GM10248 (cell line): ENCODE measurements around the gene USF1.
A peak's percentile ranks its signal among the peaks of the same experiment; 100 is the strongest.
"Not testable (repeated sequence)": the region's sequence is repeated elsewhere in the genome, so short reads cannot be mapped to it uniquely, and the experiment has no call there.

ENCODE experiments used
- CTCF ChIA-PET: fragments of 300-600 bp; sonication (Branson Sonifier 250); formaldehyde crosslinking; extraction: SDS; loops from one replicate; lab custom pipeline; 2021; ENCODE audit warnings: antibody characterized with exemption; lab: Yijun Ruan, JAX
- POLR2A ChIA-PET: fragments of 350-650 bp; sonication (Branson Sonifier 250); formaldehyde crosslinking; extraction: SDS; loops from one replicate; lab custom pipeline; 2020; ENCODE audit warnings: antibody characterized with exemption; lab: Yijun Ruan, JAX
- DNase-seq: peaks from one replicate; pipeline ENCODE4 v3.0.0; 2012; ENCODE audit errors: extremely low spot score
- TF ChIP-seq, protein P1 (sequence below): IDR thresholded peaks from 2 replicates; pipeline ENCODE4 v1.5.1; 2012; ENCODE audit warnings: mild to moderate bottlenecking, low read depth; ENCODE audit errors: extremely low read depth, missing control alignments, control extremely low read depth

The USF1 gene

DNA sequence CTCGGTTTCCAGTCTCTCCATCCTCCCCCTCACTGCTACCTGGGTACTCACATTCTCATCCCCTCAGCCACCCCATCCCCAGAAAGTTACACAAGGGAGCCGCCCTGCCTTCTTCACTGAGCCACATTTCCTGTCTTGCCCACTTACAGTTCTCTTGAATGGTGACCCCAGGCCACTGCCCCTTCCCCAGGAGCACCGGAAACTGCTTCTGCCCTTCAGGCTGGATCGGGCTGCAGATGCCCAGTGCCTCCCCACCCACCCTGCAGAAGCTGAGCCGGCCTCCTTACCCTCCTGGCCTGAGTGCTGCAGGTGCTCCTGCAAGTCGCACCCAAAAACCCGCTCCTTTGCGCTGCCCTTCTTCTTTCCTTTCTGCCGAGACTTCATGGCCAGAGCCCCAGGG, 23.5 kb upstream of the USF1 start:
- DNase-seq = no peak
- ChIA-PET POLR2A (interaction anchor here (1.0 to 1.8 kb wide), 5 partner anchors 22 to 97 kb away, joined by 3 to 5 read pairs (median 4); partner anchors contain the start of genes NIT1, PFDN2, PPOX and USF1), CTCF (interaction anchor here (0.8 to 10.8 kb wide), 14 partner anchors 8 to 293 kb away, joined by 3 to 137 read pairs (median 6); partner anchors contain the start of genes KLHDC9, NECTIN4, NIT1 and PFDN2)
- TF ChIP-seq, protein P1, sequence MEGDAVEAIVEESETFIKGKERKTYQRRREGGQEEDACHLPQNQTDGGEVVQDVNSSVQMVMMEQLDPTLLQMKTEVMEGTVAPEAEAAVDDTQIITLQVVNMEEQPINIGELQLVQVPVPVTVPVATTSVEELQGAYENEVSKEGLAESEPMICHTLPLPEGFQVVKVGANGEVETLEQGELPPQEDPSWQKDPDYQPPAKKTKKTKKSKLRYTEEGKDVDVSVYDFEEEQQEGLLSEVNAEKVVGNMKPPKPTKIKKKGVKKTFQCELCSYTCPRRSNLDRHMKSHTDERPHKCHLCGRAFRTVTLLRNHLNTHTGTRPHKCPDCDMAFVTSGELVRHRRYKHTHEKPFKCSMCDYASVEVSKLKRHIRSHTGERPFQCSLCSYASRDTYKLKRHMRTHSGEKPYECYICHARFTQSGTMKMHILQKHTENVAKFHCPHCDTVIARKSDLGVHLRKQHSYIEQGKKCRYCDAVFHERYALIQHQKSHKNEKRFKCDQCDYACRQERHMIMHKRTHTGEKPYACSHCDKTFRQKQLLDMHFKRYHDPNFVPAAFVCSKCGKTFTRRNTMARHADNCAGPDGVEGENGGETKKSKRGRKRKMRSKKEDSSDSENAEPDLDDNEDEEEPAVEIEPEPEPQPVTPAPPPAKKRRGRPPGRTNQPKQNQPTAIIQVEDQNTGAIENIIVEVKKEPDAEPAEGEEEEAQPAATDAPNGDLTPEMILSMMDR = no peak

DNA sequence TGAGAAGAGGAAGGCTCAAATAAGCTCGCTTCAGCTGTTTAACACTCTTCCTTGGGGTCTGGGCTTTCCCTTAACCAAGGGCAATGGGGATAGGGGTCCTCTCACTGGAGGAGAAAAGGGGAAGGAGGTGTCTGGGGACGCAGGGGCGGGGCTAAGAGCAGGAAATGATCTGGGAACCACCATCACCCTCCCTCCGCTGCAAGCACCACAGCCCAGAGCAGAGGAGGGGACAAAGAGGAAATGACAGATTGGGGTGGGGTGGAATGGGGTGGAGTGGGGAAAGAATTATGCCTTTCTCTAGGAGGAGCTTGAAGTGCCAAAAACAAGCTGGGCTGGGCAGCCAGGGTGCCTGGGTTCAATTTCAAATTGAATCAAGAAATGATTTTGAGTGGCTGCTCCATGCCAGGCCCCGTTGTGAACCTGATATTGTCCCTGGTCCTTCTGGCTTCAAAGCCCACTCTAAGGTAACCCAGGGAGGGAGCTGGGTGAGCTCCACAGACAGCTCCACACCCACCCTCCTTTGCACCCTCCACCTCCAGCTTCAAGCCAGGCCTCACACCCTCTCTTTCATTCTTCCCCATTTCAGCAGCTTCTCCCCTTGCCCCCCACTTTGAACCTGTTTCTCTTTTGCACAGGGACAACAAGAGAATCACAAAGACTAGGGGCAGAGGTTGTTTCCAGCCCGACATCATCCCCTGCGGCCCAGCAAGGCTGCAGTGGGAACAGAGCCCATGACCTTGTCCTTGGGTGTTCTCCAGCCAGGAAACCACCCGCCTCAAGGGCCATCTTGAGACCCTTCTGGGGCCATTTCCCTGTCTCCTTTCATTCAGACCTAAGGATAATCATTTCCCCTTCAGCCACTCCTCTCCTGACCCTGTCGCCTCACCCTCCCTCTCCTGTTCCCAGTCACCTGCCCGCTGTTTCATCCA, 22.8 kb upstream of the USF1 start:
- ChIA-PET POLR2A (interaction anchor here (0.8 to 1.7 kb wide), 4 partner anchors 21 to 28 kb away, joined by 3 to 4 read pairs (median 3); partner anchors contain the start of gene USF1), CTCF (interaction anchor here (0.9 to 10.8 kb wide), 11 partner anchors 8 to 158 kb away, joined by 3 to 137 read pairs (median 6); partner anchors contain the start of genes KLHDC9, NIT1, PFDN2 and USF1)
- DNase-seq = peak; percentile 87
- TF ChIP-seq, protein P1 = no peak

DNA sequence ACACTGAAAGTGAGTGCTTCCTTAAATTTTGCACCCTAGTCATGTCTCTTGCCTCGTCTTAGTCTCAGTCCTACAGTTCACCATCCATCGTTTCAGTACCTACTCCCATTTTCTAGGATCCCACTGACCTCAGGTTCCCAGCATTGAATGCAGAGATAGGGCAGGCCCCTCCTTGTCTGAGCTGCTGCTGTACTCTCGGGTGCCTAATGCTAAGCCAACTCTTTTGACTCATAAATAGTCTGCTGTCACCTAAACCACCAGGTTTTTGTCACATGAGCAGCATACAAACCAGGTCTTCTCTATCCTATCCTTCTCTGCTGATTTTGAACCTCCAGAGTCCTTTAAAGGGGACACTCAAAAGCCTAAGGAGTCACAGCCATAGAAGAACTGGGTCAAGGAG, 20.9 kb upstream of the USF1 start:
- CTCF ChIA-PET = interaction anchor here (1.4 to 10.8 kb wide), 3 partner anchors 25 to 32 kb away, joined by 4 to 137 read pairs (median 5); partner anchors contain the start of gene KLHDC9
- no peak for DNase-seq
- TF ChIP-seq, protein P1 = no peak
- POLR2A ChIA-PET = no interaction called here

DNA sequence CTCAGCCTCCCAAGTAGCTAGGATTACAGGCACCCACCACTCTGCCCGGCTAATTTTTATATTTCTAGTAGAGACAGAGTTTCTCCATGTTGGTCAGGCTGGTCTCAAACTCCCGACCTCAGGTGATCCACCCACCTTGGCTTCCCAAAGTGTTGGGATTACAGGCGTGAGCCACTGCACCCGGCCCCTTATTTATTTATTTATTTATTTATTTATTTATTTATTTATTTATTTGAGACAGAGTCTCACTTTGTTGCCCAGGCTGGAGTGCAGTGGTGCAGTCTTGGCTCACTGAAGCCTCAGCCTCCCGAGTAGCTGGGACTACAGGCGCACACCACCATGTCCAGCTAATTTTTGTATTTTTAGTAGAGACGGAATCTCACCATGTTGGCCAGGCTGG, 19.9 kb upstream of the USF1 start:
- ChIA-PET POLR2A (interaction anchor here (1.0 kb wide), 1 partner anchor 19 kb away, joined by 3 read pairs; the partner anchor contains the start of gene USF1), CTCF (interaction anchor here (1.2 to 2.1 kb wide), 5 partner anchors 24 to 100 kb away, joined by 3 to 4 read pairs (median 4); partner anchors contain the start of gene PPOX)
- not testable (repeated sequence) for DNase-seq

DNA sequence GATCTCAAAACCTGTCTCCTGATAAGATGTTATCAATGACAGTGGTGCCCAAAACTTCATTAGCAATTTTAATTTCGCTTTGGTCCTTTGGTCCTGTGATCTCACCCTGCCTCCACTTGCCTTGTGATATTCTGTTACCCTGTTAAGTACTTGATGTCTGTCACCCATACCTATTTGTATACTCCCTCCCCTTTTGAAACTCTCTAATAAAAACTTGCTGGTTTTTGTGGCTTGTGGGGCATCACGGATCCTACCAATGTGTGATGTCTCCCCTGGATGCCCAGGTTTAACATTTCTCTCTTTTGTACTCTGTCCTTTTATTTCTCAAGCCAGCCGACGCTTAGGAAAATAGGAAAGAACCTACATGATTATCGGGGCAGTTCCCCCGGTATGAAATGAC, 18.2 kb upstream of the USF1 start:
- DNase-seq, POLR2A ChIA-PET: not testable (repeated sequence)
- CTCF ChIA-PET = interaction anchor here (1.7 kb wide), 1 partner anchor 77 kb away, joined by 4 read pairs; no protein-coding TSS in a partner anchor

DNA sequence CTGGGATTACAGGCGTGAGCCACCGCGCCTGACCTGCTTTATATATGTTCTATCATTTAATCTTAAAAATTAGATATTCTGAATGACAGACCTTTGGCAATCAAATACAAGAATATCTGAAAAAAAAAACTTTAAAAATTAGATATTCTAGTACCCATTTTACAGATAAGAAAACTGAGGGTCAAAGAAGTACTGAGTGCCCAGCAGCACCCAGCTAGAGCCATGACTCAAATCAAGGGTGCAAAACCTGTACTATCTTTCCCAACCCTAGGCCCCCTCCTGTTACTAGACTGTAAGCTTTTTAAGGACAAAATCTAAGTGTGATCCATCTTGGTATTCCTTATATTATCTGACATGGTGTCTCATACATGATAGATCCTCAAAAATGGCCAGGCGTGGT, 15.6 kb upstream of the USF1 start:
- CTCF ChIA-PET = interaction anchor here (1.6 to 5.8 kb wide), 4 partner anchors 10 to 37 kb away, joined by 6 to 42 read pairs (median 14); partner anchors contain the start of genes ARHGAP30, KLHDC9 and USF1

DNA sequence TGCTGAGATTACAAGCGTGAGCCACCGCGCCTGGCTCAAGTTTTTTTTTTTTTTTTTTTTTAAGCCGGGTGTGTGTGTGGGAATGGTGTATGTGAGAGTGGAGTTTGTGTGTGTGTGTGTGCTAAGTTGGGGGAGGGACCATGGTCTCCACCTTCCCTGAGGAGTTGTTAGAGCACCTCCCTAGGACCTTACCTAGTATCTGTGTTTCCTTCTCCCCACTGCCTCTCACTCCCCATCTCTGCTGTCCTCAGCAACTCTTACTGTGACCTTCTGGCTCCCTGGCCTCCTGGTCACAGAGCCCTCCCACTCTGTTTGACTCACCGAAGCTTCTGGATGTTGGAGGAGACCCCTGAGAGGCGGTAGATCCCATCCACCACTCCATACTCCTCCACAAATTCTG, 13.5 kb upstream of the USF1 start:
- TF ChIP-seq, protein P1 = no peak
- ChIA-PET POLR2A (interaction anchor here (1.3 kb wide), 1 partner anchor 13 kb away, joined by 3 read pairs; the partner anchor contains the start of gene USF1), CTCF (interaction anchor here (0.9 to 5.8 kb wide), 6 partner anchors 8 to 81 kb away, joined by 3 to 42 read pairs (median 3); partner anchors contain the start of genes ARHGAP30 and USF1)
- DNase-seq = no peak

More for the DNA sequence above, 15.6 kb upstream of the USF1 start:
- TF ChIP-seq, protein P1 = no peak
- DNase-seq = no peak
- POLR2A ChIA-PET = no interaction called here
